GM12801 (cell line): Measurements from ENCODE around the gene SCNN1B.

Source experiments
- TF ChIP-seq, protein P1 (sequence below): IDR thresholded peaks from one replicate; pipeline ENCODE4 v1.5.1; 2011; ENCODE audit warnings: control low read depth; ENCODE audit not compliant: insufficient read length; ENCODE audit errors: extremely low read depth

SCNN1B gene

GRCh38 chr16:23301251-23302044 is 654 bp upstream of the SCNN1B start:
- TF ChIP-seq, protein P1, sequence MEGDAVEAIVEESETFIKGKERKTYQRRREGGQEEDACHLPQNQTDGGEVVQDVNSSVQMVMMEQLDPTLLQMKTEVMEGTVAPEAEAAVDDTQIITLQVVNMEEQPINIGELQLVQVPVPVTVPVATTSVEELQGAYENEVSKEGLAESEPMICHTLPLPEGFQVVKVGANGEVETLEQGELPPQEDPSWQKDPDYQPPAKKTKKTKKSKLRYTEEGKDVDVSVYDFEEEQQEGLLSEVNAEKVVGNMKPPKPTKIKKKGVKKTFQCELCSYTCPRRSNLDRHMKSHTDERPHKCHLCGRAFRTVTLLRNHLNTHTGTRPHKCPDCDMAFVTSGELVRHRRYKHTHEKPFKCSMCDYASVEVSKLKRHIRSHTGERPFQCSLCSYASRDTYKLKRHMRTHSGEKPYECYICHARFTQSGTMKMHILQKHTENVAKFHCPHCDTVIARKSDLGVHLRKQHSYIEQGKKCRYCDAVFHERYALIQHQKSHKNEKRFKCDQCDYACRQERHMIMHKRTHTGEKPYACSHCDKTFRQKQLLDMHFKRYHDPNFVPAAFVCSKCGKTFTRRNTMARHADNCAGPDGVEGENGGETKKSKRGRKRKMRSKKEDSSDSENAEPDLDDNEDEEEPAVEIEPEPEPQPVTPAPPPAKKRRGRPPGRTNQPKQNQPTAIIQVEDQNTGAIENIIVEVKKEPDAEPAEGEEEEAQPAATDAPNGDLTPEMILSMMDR: no peak

DNA sequence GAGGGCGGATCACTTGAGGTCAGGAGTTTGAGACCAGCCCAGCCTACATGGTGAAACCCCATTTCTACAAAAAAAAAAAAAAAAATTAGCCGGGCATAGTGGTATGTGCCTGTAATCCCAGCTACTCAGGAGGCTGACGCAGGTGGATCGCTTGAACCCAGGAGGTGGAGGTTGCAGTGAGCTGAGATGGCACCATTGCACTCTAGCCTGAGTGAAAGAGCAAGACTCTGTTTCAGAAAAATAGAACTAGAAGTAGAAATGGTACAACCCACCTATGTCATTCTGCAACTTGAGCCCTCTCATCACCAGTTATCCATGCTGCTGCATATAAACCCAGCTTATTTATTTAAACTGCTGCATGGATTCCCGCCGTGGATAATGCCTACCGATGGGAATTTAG is 1.6 kb downstream of the SCNN1B start:
- TF ChIP-seq, protein P1: no peak

DNA sequence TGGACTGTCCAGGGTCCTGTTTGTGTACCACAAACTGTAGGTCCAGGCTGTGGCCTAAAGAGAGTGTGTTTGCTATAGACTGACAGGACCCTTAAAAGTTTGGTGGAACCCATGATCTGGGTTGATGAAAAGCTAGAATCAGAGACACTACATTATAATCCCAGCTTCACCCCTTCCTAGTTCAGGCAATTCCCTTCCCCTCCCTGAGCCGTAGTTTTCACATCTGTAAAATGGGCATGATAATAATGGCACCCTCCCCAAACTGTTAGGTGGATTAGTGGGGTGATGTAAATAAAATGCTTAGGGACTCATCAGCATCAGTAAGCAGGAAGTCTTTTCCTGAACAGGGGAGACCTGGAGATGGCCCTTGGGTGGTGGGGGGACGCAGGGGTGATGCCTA is 2.5 kb downstream of the SCNN1B start:
- TF ChIP-seq, protein P1: no peak

DNA sequence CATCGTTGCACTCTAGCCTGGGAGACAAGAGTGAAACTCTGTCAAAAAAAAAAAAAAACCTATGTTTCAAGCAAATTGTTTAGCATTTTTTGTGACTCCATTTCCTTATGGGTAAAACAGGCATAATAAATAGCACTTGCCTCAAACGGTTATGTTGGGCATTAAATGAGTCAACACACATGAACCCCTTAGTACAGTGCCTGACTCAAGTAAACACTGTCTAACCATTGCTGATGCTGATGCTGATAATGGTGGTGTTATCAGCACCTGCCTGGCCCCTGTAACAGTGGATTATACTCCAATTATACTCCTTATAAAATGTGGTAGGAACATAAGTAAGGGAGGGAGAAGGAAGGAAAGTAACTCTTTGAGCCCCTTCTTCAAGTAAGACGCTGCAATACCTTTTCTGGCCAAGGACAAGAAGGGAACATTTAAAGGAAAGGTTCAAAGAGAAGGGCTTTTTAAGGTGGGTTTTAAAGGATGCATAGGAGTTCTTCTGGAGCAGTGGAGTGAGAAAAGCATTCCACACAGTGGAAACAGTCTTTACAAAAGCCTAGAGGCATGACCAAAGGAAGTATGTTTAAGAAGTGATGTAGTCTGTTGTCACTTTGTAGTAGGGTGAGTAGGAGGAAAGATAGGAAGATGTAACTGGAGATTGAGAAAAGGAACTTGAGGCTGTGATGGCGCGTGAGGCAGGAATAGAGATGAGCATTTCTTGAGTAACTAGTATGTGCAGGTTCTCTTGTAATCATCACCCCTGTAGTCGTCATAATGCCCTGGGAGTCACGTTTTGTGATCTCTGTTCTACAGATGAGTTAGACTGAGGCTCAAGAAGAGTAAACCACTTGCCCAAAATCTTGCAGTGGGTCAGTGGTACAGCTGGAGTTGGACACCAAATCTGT is 4.3 kb downstream of the SCNN1B start:
- TF ChIP-seq, protein P1: no peak

GRCh38 chr16:23310217-23310616 is 8.1 kb downstream of the SCNN1B start:
- TF ChIP-seq, protein P1: no peak

- TF ChIP-seq, protein P1: no peak
Observed at GRCh38 chr16:23310744-23311143, 8.6 kb downstream of the SCNN1B start.

DNA sequence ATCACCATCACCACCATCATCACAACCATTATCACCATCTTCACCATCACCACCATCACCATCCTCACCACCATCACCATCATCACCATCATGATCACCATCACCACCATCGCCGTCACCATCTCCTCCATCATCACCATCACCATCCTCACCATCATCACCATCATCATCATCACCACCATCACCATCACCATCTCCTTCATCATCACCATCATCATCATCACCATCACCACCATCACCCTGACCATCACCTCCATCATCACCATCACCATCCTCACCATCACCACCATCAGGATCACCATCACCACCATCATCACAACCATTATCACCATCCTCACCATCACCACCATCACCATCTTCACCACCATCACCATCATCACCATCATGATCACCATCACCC is 14.1 kb downstream of the SCNN1B start:
- TF ChIP-seq, protein P1: no peak
